Type B pancreatic cell (in vitro differentiated cells): ENCODE data around the gene GPC2. TPM values are rescaled to one million over a fixed set of nuclear protein-coding genes. Genes with fewer than 3 reads are reported as not detected.
"Not testable (repeated sequence)": the region's sequence is repeated elsewhere in the genome, so short reads cannot be mapped to it uniquely, and the experiment has no call there.

Experiments
- DNase-seq: peaks from one replicate; pipeline ENCODE4 v3.0.0; 2021; ENCODE audit warnings: mixed read lengths; ENCODE audit not compliant: unreplicated experiment; ENCODE audit errors: extremely low spot score
- H3K27ac Mint-ChIP-seq: 2 replicates; pipeline ENCODE4 v1.8.0; 2021; ENCODE audit warnings: mild to moderate bottlenecking, mixed read lengths
- H3K27me3 Mint-ChIP-seq: 2 replicates; pipeline ENCODE4 v1.8.0; 2021; ENCODE audit warnings: mixed read lengths
- H3K36me3 Mint-ChIP-seq: 2 replicates; pipeline ENCODE4 v1.8.0; 2021; ENCODE audit warnings: mixed read lengths
- H3K4me1 Mint-ChIP-seq: one replicate; pipeline ENCODE4 v1.8.0; 2021; ENCODE audit warnings: mixed read lengths; ENCODE audit not compliant: unreplicated experiment
- H3K4me3 Mint-ChIP-seq: 2 replicates; pipeline ENCODE4 v1.8.0; 2021; ENCODE audit warnings: mild to moderate bottlenecking, mixed read lengths
- H3K9me3 Mint-ChIP-seq: 2 replicates; pipeline ENCODE4 v1.8.0; 2021; ENCODE audit warnings: mixed read lengths
- long read RNA-seq: library from polyadenylated mRNA; unstranded; transcript quantifications from one replicate; pipeline ENCODE4 v2.0.0, GENCODE V29; 2020
- total RNA-seq: library from RNA; stranded (reverse); gene quantifications from 2 replicates; pipeline ENCODE4 v1.2.1, GENCODE V29; 2021; ENCODE audit warnings: low replicate concordance
- TF ChIP-seq, protein P1 (sequence below): fragments of 200-600 bp; sonication (generic); conservative IDR thresholded peaks from 2 replicates; pipeline ENCODE4 v1.5.0; 2021; ENCODE audit warnings: antibody characterized with exemption, mild to moderate bottlenecking

GPC2 gene, protein sequence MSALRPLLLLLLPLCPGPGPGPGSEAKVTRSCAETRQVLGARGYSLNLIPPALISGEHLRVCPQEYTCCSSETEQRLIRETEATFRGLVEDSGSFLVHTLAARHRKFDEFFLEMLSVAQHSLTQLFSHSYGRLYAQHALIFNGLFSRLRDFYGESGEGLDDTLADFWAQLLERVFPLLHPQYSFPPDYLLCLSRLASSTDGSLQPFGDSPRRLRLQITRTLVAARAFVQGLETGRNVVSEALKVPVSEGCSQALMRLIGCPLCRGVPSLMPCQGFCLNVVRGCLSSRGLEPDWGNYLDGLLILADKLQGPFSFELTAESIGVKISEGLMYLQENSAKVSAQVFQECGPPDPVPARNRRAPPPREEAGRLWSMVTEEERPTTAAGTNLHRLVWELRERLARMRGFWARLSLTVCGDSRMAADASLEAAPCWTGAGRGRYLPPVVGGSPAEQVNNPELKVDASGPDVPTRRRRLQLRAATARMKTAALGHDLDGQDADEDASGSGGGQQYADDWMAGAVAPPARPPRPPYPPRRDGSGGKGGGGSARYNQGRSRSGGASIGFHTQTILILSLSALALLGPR
- 20.6 and 53.3 TPM in 2 replicates for total RNA-seq
- long read RNA-seq = 0 reads

DNA sequence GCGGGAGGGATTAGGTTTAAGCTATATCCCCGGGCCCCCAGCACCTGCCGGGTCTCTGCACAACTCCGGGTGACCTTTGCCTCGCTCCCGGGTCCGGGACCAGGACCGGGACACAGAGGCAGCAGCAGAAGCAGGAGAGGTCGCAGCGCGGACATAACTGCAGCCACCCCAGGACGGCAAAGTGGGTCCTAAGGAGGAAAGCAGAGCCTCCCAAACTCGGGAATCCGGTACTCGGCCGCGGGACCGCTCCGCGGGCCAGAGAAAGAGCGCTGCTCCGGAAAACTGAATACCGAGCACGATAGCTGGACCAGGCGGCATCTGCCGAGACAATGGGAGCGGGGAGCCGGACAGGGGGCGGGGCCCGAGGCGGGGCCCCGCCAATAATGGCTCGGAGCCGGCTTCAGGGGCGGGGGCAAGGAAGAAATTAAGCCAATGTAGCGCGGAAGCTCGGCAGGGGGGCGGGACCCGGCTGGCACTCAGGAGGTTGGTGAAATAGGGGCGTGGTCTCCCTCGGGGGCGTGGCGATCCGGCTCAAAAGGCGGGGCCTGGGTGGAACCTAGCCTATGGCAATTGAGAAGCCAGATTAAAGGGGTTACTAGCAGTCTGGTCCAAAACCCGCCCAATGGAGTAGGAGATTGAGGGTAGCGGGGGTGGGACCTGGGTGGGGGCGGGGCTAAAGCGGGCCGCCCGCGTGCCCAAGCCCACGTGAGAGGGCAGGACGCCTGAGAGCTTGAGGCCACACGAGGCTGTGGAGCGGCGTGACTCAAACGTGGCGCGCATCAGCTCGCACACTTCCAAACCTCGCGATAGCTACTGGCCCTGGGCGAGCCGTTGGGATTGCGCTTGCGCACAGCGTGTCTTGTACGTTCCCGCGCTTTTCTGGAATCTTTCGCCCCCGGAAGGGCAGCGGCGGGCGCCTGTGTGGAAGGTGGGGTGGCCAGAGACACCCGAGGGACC, at the start of gene GPC2, which contains the start of gene STAG3:
Gene GPC2 (minus strand): TSS at position 337 of the 957 bp plus-strand sequence. CDS start 182 bp downstream, at position 155.
Gene STAG3 (plus strand): TSS at position 874 of the 957 bp plus-strand sequence. CDS start 2,639 bp downstream, outside the sequence.
- peak; percentile 98 for DNase-seq
- peaks cover 19% of the 10 kb centered on the region for H3K27me3 Mint-ChIP-seq
- peaks cover 16% of the 10 kb centered on the region for H3K4me1 Mint-ChIP-seq
- peak within 1 kb of the TSS; percentile 6 for H3K27ac Mint-ChIP-seq
- TF ChIP-seq, protein P1, sequence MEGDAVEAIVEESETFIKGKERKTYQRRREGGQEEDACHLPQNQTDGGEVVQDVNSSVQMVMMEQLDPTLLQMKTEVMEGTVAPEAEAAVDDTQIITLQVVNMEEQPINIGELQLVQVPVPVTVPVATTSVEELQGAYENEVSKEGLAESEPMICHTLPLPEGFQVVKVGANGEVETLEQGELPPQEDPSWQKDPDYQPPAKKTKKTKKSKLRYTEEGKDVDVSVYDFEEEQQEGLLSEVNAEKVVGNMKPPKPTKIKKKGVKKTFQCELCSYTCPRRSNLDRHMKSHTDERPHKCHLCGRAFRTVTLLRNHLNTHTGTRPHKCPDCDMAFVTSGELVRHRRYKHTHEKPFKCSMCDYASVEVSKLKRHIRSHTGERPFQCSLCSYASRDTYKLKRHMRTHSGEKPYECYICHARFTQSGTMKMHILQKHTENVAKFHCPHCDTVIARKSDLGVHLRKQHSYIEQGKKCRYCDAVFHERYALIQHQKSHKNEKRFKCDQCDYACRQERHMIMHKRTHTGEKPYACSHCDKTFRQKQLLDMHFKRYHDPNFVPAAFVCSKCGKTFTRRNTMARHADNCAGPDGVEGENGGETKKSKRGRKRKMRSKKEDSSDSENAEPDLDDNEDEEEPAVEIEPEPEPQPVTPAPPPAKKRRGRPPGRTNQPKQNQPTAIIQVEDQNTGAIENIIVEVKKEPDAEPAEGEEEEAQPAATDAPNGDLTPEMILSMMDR = no peak
- H3K36me3 Mint-ChIP-seq = peaks cover 13% of the 10 kb centered on the region
- peak within 1 kb of the TSS; percentile 93 for H3K4me3 Mint-ChIP-seq
- no peaks in the 10 kb centered on the region for H3K9me3 Mint-ChIP-seq

DNA sequence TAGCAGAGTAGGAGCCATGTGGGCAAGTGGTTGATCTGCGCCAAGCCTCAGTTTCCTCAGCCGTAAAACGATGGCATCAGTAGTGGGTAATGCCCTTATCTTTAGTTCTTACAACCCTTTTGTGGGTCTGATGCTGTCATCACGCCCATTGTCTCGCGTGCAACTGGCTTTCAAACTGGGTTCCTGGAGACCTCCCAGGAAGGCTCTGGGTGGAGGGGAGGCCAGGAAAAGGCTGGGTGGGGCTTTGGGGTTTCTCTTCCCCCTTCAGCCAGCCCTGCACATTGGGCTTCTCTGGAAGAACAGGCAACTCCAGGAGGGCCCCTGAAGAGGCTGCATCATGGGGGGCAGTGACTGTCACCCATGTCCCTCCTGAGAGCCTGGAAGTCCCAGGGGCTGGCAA, 47.7 kb upstream of the GPC2 start:
- H3K4me3 Mint-ChIP-seq, H3K9me3 Mint-ChIP-seq, H3K27ac Mint-ChIP-seq, H3K27me3 Mint-ChIP-seq, H3K4me1 Mint-ChIP-seq, H3K36me3 Mint-ChIP-seq, DNase-seq: not testable (repeated sequence)

DNA sequence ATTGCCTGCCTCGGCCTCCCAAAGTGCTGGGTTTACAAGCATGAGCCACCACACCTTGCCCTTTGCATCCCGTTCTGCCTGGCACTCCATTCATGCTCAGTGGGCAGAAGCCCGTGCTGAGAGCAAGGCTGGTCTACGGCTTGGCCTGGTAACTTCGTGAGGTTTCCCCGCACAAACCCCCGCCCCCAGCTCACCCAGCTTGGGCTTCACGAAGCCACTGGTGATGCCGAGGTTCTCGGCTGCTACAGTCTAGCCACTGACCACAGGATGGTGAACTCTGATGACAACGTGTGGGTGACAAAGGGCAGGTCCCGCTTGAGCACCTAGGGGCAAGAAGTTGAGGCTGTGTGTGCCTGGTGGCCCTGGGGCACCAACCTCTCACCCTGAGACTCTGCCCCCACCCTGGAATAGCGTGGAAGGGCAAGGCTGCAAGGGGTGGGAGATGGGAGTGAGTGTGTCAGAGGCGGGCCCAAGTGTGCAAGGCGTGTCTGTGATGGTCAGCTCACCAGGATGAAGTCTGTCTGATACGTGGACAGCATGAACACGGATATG, 46.3 kb upstream of the GPC2 start:
- not testable (repeated sequence) for H3K9me3 Mint-ChIP-seq, H3K27ac Mint-ChIP-seq, H3K4me3 Mint-ChIP-seq

DNA sequence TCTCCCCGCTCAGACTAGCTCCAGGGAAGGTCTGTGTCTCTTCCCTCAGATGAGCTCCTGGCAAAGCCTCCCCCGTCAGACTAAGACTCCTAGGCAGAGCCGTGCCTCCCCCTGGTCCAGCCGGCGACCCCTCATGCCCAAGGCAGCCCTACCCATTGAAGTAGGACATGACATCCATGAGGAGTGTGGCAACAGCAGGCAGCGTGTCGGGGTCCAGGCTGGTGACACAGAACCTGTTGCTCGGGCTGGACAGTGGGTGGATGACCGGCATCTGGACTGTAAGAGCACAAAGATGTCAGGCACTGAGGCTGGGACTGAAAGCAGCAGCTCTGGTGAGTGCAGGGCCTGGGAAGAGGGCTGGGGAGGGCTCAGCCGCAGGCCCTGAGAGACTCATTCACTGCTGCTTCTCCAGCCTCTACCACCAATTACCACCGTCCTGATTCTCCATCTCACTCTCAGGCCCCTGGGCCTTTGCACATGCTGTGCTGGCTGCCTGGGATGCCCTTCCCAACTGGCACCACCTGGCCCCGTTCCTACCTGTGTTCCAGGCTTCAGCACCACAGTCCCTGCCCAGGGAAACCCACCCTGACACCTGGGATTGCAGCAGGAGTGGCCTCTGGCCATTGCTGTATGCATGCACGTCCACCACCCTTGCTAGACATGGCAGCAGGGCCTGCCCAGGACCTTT, 45.4 kb upstream of the GPC2 start:
- TF ChIP-seq, protein P1 = no peak
- no peaks in the 10 kb centered on the region for H3K36me3 Mint-ChIP-seq
- DNase-seq = no peak
- no peak overlapping the region for H3K27ac Mint-ChIP-seq
- H3K4me3 Mint-ChIP-seq = no peak overlapping the region
- no peaks in the 10 kb centered on the region for H3K4me1 Mint-ChIP-seq
- H3K27me3 Mint-ChIP-seq = no peaks in the 10 kb centered on the region
- H3K9me3 Mint-ChIP-seq = no peaks in the 10 kb centered on the region

More for the DNA sequence above, 46.3 kb upstream of the GPC2 start:
- H3K27me3 Mint-ChIP-seq, H3K4me1 Mint-ChIP-seq, DNase-seq, H3K36me3 Mint-ChIP-seq: not testable (repeated sequence)

DNA sequence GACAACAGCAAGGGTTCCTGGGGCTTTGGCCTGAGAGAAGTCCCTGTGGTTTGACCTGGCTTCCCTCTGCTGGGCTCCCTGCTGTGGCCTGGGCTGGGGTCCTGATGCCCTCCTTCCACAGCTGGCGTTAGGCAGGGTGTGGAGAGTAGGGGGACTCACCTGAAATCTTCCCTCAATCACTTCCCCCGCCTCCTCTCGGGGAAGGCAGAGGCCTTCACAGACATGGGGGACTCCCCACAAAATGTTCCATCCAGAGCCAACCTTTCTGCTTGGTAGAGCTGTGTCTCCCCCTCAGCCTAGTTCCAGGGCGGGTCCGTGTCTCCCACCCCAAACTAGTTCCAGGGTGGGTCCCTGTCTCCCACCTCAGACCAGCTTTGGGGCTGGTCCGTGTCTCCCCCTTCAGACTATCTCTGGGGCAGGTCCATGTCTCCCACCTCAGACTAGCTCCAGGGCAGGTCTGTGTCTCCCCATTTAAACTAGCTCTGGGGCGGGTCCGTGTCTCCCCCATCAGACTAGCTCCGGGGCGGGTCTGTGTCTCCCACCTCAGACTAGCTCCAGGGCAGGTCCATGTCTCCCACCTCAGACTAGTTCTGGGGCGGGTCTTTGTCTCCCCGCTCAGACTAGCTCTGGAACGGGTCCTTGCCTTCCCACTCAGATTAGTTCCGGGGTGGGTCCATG, 44.7 kb upstream of the GPC2 start:
- no peak for DNase-seq
- H3K4me3 Mint-ChIP-seq = no peak overlapping the region
- no peaks in the 10 kb centered on the region for H3K9me3 Mint-ChIP-seq
- no peaks in the 10 kb centered on the region for H3K27me3 Mint-ChIP-seq
- TF ChIP-seq, protein P1 = no peak
- no peaks in the 10 kb centered on the region for H3K4me1 Mint-ChIP-seq
- H3K36me3 Mint-ChIP-seq = no peaks in the 10 kb centered on the region
- no peak overlapping the region for H3K27ac Mint-ChIP-seq
